ENCODE measurements around the gene GORASP2.
A peak's percentile ranks its signal among the peaks of the same experiment; 100 is the strongest.
"Not testable (repeated sequence)": the region's sequence is repeated elsewhere in the genome, so short reads cannot be mapped to it uniquely, and the experiment has no call there.

The GORASP2 gene

GRCh38 chr2:170928824-170929685 is at the start of gene GORASP2:
TSS of gene GORASP2 (plus strand) at chr2:170929253. CDS start at chr2:170929341, 88 bp downstream.
- DNase-seq, result peak; percentile 99

- no peak for DNase-seq
Measured at GRCh38 chr2:170881840-170882239, 47.2 kb upstream of the GORASP2 start.

DNA sequence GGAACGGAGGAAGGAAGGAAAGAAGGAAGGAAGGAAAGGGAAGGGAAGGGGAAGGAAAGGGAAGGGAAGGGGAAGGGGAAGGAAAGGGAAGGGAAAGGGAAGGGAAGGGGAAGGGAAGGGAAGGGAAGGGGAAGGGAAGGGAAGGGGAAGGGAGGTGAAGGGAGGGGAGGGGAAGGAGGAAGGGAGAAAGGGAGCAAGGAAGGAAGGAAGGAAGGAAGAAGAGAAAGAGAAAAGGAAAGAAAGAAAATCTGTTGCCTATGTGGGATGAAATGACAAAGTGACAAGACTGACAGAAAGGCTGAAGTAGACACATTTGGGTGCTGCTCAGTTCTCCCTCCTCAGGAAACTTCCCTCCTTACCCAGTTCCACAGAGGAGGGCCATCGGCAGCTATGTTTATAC is 46.3 kb upstream of the GORASP2 start:
- DNase-seq, result no peak

DNA sequence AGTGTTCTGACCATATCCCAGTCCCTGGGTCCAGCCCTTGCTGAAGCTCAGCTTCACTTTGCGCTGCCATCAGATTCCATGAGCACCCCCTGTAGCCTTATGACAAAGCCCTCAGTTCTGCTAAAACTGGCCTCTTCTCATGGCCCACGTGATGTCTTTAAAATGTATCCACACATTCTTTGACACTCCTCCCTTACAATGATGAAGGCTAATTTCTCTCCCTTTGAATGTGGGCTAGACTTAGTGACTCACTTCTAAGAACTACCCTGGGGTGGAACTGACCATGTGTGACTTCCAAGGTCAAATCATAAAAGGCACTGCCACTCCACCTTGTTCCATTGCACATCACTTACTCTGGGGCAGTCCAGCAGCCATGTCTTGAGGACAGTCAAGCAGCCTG is 45.4 kb upstream of the GORASP2 start:
- no peak for DNase-seq

DNA sequence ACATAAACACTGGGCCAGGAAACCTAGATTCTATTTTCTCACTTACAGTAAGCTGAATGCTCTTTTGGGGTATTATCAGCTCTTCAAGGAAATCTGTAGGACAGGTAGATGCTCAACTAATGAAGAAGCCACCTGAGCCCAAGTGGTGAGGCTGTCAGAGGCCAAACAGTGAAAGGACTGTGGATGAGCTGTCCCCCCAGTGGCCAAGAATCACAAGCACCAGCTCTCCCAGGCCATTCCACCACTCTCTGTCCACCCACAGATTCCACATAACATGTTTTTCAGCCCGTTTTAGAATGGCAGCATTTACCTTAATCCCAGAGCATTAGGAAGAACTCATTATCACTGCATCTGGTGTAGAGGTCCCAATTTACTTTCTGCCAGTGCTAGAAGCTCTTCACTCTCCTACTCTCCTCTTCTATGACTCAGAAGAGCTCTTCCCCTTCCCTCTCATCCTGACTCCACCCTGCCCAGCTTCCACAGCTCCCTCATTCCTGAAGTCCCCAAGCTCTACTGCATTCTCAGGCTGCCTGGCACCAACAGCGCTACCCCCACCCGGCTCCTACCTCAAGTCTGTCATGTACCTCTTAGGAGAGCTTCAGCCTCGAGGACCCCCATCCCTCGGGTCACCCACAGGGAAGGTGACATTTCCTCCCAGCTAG is 43.8 kb upstream of the GORASP2 start:
- no peak for DNase-seq

DNA sequence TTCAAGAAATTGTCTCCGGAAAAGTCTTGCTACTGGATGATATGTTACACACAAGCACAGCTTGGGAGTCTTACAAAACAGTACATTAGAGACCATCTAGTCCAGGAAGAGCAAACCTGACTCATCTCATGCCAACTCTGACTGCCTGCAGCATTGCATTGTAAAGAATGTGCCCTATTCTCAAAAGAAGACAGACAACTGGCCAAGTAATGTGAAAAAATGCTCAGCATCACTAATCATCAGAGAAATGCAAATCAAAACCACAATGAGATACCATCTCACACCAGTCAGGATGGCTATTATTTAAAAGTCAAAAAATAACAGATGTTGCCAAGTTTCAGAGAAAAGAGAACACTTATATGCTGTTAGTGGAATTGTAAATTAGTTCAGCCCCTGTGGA is 42.7 kb upstream of the GORASP2 start:
- DNase-seq, result no peak

GRCh38 chr2:170887496-170887895 is 41.6 kb upstream of the GORASP2 start:
- DNase-seq, result no peak

DNA sequence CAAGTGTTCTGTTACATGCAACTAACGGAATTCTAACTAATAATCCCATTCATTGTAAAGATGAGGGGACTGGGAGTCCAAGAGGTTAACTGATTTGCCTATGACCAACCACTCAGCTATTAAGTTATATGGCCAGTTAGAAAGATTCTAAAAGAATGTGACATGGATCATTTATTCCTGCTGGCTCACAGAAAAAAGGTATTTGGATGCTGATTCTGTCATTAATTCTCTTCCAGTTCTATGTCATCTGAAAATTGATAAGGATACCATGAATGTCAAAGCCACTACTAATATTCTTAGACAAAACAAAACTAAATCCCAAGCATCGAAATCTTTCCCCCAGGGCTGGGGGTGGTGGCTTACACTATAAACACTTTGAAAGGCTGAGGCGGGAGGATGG is 41.2 kb upstream of the GORASP2 start:
- no peak for DNase-seq

DNA sequence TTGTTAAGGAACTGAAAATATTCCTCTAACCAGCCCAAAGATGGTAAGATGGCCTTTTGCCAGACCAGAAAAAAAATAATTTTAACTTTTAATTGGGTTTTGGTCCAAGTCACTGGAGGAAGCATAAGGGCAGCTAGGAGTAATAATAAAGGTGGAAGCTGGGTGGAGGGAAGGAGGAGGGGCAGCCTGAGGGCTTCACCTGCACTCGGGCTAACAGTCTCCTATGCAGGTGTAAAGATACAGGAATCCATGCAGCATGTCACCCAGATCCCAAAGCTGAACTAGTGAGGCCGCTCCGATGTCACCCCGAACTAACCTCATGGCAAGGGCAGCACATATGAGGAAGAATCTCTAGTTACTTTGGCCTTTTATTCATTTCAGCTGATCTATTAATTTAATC is 37.2 kb upstream of the GORASP2 start:
- DNase-seq, result no peak

DNA sequence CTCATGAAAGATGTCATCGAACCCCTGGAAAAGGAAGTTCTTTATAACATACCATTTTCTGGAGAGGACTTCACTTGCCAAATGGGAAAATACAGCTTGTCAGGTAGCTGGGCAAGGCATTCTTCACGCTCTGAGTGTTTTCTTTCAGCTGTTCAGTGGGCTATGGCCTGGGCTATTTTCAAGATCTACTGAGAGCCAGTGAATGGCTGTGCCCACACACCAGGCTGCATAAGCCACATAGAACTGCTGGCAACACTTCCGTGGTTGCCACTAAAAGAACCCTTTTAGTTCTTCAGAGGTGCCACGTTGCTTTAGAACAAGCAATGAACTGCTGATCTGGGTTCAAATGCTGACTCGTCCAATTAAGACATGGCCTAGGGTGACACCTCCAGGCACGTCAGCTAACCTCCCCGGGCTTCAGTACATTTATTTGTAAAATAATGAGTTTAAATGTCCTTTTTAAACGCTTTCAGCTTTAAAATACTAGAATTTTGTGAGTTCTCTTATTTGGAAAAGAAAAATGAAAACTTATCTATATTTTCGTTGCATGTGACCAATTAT is 36.6 kb upstream of the GORASP2 start:
- DNase-seq, result no peak

GRCh38 chr2:170895023-170895757 is 33.9 kb upstream of the GORASP2 start:
- no peak for DNase-seq

DNA sequence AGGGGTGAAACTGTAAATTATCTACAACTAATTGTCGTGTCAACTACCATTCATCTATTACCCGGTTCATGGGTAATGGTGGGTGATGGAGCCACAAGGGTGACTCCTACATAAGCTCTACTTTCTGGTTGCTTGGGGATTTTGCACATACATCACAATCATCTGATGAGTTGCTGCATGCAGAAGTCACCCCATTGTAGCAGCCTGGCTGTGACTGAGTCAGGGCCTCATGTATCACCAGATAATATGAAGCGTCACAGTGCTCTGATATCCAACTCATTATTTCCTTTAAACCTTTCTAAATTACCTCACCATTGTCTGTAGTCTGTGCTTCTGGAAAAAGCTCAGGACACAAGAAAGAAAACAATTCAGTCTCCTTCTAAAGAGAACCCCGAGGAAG is 32.4 kb upstream of the GORASP2 start:
- DNase-seq, result no peak

GRCh38 chr2:170897108-170897507 is 31.9 kb upstream of the GORASP2 start:
- DNase-seq, result no peak

DNA sequence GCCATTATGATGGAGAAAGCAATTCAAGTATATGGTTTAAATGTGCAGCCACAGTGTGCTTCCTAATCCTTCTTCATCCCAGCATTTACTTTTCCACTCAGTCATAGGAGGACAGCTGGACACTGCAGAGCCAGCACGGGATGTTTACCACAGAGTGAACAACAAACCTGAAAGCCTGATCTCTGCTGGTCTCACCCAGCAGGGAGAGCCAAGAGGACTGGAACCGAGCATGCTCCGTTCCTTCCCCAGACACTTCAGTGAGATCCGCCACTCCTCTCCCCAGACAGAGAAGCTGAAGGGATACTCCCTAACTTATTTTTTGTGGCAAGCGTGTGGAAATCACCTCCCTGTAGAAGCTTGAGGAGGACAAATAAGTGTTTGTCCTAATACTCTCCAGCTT is 23.2 kb upstream of the GORASP2 start:
- DNase-seq, result no peak

DNA sequence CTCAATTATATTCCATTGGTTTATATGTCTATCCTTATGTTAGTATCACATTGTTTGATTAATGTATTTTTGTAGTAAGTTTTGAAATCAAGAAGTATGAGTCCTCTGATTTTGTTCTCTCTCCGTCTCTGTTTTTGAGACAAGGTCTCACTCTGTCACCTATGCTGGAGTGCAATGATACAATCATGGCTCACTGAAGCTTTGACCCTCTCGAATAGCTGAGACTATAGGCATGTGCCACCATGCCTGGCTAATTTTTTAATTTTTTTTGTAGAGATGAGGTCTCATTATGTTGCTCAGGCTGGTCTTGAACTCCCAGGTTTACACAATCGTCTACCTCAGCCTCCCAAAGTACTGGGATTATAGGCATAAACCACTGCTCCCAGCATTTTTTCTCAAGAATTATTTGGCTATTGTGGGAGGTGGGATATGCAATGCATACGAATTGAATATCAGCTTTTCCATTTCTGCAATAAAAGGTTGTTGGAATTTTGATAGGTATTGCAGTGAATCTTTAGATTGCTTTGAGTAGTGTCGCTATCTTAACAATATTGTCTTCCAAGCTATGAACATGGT is 17.7 kb upstream of the GORASP2 start:
- no peak for DNase-seq

DNA sequence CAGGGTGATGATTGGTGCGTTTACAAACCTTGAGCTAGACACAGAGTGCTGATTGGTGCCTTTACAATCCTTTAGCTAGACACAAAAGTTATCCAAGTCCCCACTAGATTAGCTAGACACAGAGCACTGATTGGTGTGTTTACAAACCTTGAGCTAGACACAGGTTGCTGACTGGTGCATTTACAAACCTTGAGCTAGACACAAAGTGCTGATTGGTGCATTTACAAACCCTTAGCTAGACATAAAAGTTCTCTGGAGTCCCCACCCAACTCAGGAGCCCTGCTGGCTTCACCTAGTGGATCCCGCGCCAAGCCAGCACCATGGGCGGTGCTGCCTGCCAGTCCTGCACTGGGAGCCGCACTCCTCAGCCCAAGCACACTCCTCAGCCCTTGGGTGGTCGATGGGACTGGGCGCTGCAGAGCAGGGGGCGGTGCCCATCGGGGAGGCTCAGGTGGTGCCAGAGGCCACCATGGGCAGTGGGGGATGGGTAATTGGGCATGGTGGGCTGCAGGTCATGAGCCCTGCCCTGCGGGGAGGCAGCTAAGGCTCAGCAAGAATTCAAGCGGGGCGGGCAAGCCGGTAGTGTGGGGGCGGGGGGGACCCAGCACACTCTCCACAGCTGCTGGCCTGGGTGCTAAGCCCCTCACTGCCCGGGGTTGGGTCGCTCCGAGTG is 13.9 kb upstream of the GORASP2 start:
- not testable (repeated sequence) for DNase-seq

- DNase-seq, result no peak
Measured at GRCh38 chr2:170917219-170917913, 11.7 kb upstream of the GORASP2 start.

- DNase-seq, result no peak
Measured at GRCh38 chr2:170917957-170918356, 11.1 kb upstream of the GORASP2 start.

- not testable (repeated sequence) for DNase-seq
Measured at GRCh38 chr2:170921873-170922272, 7.2 kb upstream of the GORASP2 start.

DNA sequence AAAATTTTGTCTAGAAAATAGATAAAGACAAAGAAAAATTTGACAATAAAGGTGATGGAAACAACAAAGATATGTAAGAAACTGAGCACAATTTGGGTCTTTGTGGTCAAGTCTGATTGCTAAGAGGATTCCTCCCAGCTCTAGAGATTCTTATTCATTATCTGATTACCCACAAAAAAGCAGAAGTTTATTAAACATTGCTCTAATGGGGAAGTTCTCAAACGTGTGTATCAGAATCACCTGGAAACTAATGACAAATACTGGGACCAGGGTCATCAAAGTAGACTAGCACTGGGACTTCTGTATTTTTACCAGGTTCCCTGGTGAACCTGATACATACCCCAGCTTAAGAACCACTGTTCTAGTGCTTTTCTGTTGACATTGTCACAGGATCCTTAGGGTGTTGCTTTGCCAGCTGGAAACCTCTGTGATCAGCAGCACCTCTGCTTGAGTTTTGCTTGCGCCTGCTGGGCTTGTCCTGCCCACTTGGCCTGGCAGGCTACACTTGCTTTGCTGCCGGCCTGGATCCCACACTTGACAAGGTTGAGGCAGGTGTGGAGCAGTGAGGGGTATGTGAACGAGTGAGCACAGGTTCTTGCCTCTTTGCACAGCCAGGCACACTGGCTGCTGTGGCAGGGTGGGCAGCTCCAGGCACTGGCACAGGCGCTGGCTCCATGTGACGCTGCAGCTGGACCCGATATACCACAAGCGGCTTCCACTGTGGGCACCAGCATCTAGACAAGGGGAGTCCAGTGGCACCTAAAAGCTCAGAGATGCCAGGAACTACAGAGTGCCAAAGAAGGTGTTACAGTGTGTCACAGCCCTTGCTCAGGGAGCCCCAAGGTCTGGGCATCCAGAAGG is 6.2 kb upstream of the GORASP2 start:
- no peak for DNase-seq

- no peak for DNase-seq
Measured at GRCh38 chr2:170923799-170924198, 5.3 kb upstream of the GORASP2 start.

Measured in SIG-M5 (cell line).